Skeletal muscle tissue (tissue), 4 donors: Measurements from ENCODE around the gene PPP1R2C. TPM values are rescaled to one million over a fixed set of nuclear protein-coding genes. Genes with fewer than 3 reads are reported as not detected.

Source experiments
- H3K27ac ChIP-seq: one replicate; pipeline ENCODE4 v1.7.0; 2013; ENCODE audit warnings: mild to moderate bottlenecking, low read depth, low read length, inconsistent platforms
- H3K27me3 ChIP-seq, 3 donors: one replicate each; pipeline ENCODE4 v1.7.0; 2013; ENCODE audit warnings: low read length in 3 of 3; ENCODE audit not compliant: control insufficient read depth in 3 of 3, insufficient read depth in 3 of 3
- H3K36me3 ChIP-seq, 3 donors: one replicate each; pipeline ENCODE4 v1.7.0; 2013; ENCODE audit warnings: low read length in 3 of 3; ENCODE audit not compliant: control insufficient read depth in 3 of 3, insufficient read depth in 3 of 3
- H3K4me1 ChIP-seq, 3 donors: one replicate each; pipeline ENCODE4 v1.7.0; 2013; ENCODE audit warnings: low read length in 3 of 3, mild to moderate bottlenecking in 3 of 3; ENCODE audit not compliant: control insufficient read depth in 3 of 3, insufficient read depth in 3 of 3
- H3K4me3 ChIP-seq, 3 donors: one replicate each; pipeline ENCODE4 v1.7.0; 2013; ENCODE audit warnings: low read length in 3 of 3
- H3K9ac ChIP-seq, 3 donors: one replicate each; pipeline ENCODE4 v1.7.0; 2013; ENCODE audit warnings: low read length in 3 of 3, mild to moderate bottlenecking in 3 of 3, moderate library complexity in 2 of 3, low read depth in 1 of 3
- H3K9me3 ChIP-seq, 3 donors: one replicate each; pipeline ENCODE4 v1.7.0; 2013; ENCODE audit warnings: low read length in 3 of 3; ENCODE audit not compliant: control insufficient read depth in 3 of 3
- total RNA-seq: library from RNA; depleted of rRNA; stranded (reverse); fragments of >200 nt; gene quantifications from one replicate; pipeline ENCODE4 v1.2.3, GENCODE V29; 2014
- donor health status: Osteomylitis.

PPP1R2C gene
- total RNA-seq, 1 donor from 2014 or later = not detected

DNA sequence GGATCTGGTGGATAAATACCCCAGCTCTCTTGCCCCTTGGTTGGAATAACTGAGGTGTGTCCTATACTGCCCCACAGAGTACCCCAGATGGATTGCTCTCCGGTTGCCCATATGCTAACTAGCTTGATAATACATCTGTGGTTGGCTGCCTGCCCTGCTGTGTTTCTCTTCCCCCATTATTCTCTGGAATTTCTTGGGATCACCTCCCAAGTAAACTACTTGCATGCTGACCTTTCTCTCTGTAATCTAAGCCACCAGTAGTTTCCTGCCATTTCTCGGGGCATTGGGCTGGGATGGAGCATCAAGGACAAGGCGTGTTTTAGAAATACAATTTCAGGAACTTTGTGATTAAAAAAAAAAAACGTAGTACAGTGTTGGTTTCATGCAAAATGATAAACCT lies 25.2 kb downstream of the PPP1R2C start:
- Histone ChIP-seq H3K36me3 (no peaks in the 10 kb centered on the region), H3K27ac (no peak overlapping the region), H3K4me1 (no peaks in the 10 kb centered on the region), H3K9ac (no peak overlapping the region), H3K27me3 (no peaks in the 10 kb centered on the region), H3K4me3 (no peak overlapping the region), H3K9me3 (no peaks in the 10 kb centered on the region)

DNA sequence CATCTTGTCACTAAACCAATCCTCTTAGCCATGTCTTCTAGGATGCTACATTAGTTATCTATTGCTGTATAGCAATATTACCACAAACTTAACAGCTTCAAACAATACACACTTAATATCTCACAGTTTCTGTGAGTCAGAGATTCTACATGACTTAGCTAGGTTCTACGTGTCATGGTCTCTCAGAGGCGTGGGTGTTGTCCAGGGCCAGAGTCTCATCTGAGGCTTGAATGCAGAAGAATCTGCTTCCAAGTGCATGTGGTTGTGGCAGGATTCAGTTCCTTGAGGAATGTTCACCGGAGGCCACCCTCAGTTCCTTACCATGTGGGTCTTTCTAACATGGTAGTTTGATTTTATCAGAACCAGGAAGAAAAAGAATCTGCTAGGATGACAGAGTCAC lies 26.4 kb downstream of the PPP1R2C start:
- Histone ChIP-seq H3K27me3 (no peaks in the 10 kb centered on the region), H3K4me3 (no peak overlapping the region), H3K9ac (no peak overlapping the region), H3K27ac (no peak overlapping the region), H3K36me3 (no peaks in the 10 kb centered on the region), H3K9me3 (no peaks in the 10 kb centered on the region), H3K4me1 (no peaks in the 10 kb centered on the region)

GRCh38 chrX:42748067-42748850 lies 29.7 kb downstream of the PPP1R2C start:
- H3K4me1 ChIP-seq = no peaks in the 10 kb centered on the region
- H3K9me3 ChIP-seq = no peaks in the 10 kb centered on the region
- H3K27me3 ChIP-seq = peaks cover 0 to 2% (median 0%) of the 10 kb centered on the region in 3 donors
- no peak overlapping the region for H3K9ac ChIP-seq
- H3K36me3 ChIP-seq = no peaks in the 10 kb centered on the region
- H3K27ac ChIP-seq = no peak overlapping the region
- no peak overlapping the region for H3K4me3 ChIP-seq

GRCh38 chrX:42746606-42747005 lies 31.4 kb downstream of the PPP1R2C start:
- Histone ChIP-seq H3K27me3 (peaks cover 0 to 2% (median 0%) of the 10 kb centered on the region in 3 donors), H3K4me1 (no peaks in the 10 kb centered on the region), H3K4me3 (no peak overlapping the region), H3K9me3 (no peaks in the 10 kb centered on the region), H3K27ac (no peak overlapping the region), H3K9ac (no peak overlapping the region), H3K36me3 (no peaks in the 10 kb centered on the region)

DNA sequence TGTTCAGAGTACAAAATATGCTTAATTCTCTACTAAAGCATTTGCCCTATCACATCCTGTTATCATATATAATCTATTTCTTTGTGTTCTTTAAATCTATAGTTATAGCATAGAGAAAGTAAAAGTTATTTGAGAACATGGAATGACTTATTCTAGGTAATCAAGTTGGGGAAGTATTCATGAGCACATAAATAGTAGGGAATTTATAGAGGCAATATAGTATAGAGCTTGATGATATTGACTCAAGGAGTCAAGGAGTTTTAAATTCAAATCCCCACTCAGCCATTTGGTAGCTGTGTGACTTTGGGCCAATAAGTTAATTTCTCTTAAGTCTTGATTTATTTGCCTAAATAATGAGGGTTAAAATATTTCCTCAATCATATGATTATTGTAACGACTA lies 37.5 kb downstream of the PPP1R2C start:
- Histone ChIP-seq H3K27me3 (peaks cover 0 to 2% (median 0%) of the 10 kb centered on the region in 3 donors), H3K4me1 (no peaks in the 10 kb centered on the region), H3K9ac (no peak overlapping the region), H3K9me3 (no peaks in the 10 kb centered on the region), H3K36me3 (no peaks in the 10 kb centered on the region), H3K4me3 (no peak overlapping the region), H3K27ac (no peak overlapping the region)

DNA sequence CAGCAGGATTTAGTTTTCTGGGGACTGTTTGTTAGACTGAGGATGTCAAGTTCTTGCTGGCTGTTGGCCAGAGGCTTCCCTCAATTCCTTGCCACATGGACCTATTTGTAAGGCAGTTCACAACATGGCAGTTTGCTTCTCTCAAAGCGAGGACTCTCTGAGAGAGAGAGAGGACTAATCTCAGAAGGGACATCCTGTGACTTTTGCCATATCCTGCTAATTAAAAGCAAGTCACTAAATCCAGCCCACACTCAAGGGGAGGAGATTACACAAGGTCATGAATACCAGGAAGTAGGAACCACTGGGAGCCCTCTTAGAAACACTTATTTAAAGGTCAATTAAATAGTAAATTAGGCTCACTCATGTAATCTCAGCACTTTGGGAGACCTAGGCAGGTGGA lies 38.2 kb downstream of the PPP1R2C start:
- H3K4me3 ChIP-seq = no peak overlapping the region
- no peaks in the 10 kb centered on the region for H3K4me1 ChIP-seq
- H3K9ac ChIP-seq = no peak overlapping the region
- no peaks in the 10 kb centered on the region for H3K9me3 ChIP-seq
- peaks cover 0 to 2% (median 0%) of the 10 kb centered on the region in 3 donors for H3K27me3 ChIP-seq
- H3K27ac ChIP-seq = no peak overlapping the region
- H3K36me3 ChIP-seq = no peaks in the 10 kb centered on the region

- H3K36me3 ChIP-seq = no peaks in the 10 kb centered on the region
These were observed 38.7 kb downstream of the PPP1R2C start for GRCh38 chrX:42739258-42739657.

GRCh38 chrX:42738552-42738951 lies 39.4 kb downstream of the PPP1R2C start:
- Histone ChIP-seq H3K4me3 (no peak overlapping the region), H3K27me3 (no peaks in the 10 kb centered on the region), H3K9ac (no peak overlapping the region), H3K36me3 (no peaks in the 10 kb centered on the region), H3K4me1 (no peaks in the 10 kb centered on the region), H3K9me3 (no peaks in the 10 kb centered on the region), H3K27ac (no peak overlapping the region)

More at GRCh38 chrX:42739258-42739657, 38.7 kb downstream of the PPP1R2C start:
- Histone ChIP-seq H3K4me3 (no peak overlapping the region), H3K27ac (no peak overlapping the region), H3K9me3 (no peaks in the 10 kb centered on the region), H3K4me1 (no peaks in the 10 kb centered on the region), H3K27me3 (peaks cover 0 to 2% (median 0%) of the 10 kb centered on the region in 3 donors), H3K9ac (no peak overlapping the region)

DNA sequence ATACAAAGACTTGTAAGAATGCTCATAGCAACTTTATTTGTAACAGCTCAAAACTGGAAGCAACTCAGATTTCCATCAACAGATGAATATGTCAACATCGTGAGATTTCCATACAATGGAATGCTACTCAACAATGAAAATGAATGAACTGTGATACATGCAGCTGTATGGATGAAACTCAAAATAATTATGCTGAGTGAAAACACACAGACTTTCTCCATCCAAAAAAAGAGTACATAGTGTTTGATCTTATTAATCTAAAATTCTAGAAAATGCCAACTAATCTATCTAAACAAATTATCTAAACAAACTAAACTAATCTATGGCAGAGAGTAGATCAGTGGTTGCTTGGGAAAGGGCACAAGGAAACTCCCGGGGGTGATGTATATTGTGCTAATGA lies 42.7 kb downstream of the PPP1R2C start:
- Histone ChIP-seq H3K9me3 (no peaks in the 10 kb centered on the region), H3K4me1 (no peaks in the 10 kb centered on the region), H3K36me3 (no peaks in the 10 kb centered on the region), H3K27me3 (no peaks in the 10 kb centered on the region), H3K4me3 (no peak overlapping the region), H3K9ac (no peak overlapping the region), H3K27ac (no peak overlapping the region)

GRCh38 chrX:42732506-42732905 lies 45.5 kb downstream of the PPP1R2C start:
- Histone ChIP-seq H3K9ac (no peak overlapping the region), H3K4me3 (no peak overlapping the region), H3K27ac (no peak overlapping the region), H3K4me1 (no peaks in the 10 kb centered on the region), H3K27me3 (no peaks in the 10 kb centered on the region), H3K9me3 (no peaks in the 10 kb centered on the region), H3K36me3 (no peaks in the 10 kb centered on the region)
